Tibial nerve (tissue), 3 donors: ENCODE results near the gene TNS3.

Source experiments
- CTCF ChIP-seq, 5 experiments: fragments of 200-600 bp in 3 of 5; fragments of 450-650 bp in 2 of 5; sonication (generic) in 3 of 5; IDR thresholded peaks; one replicate each; pipeline ENCODE4 v1.5.1; 2016 to 2019; ENCODE audit warnings: antibody characterized with exemption in 5 of 5, mild to moderate bottlenecking in 3 of 5, moderate library complexity in 2 of 5
- POLR2A ChIP-seq, 2 donors: fragments of 450-650 bp; IDR thresholded peaks; one replicate each; pipeline ENCODE4 v1.6.1; 2017; ENCODE audit warnings: antibody characterized with exemption in 2 of 2, mild to moderate bottlenecking in 2 of 2, moderate library complexity in 2 of 2

DNA sequence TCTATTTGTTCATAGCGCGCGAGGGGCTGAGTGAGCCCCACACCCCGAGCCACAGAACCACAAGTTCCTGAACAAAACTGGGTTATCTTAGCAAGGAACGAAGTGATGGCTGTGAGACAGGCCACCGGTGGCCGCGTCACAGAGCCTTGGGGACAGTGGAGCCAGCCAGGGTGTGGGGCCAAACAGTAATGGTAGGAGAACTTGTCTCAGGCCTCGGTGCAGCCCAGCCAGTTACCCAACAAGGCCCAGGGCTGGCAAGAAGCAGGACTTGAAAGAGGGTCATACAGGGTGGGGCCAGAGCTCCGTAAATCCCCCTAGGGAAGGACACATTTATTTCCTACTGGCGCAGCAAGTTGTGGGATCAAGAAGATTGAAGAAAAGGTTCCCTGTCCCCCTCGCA, 39.4 kb upstream of the TNS3 start:
- no peak for TF ChIP-seq CTCF (IDR thresholded peaks at IDR 0.05)
- no peak for TF ChIP-seq POLR2A (IDR thresholded peaks at IDR 0.05)
